Gastrocnemius medialis (tissue), 4 donors: ENCODE results near the gene LRRC3.

Experiments used
- CTCF ChIP-seq, 5 experiments: fragments of 450-650 bp in 3 of 5; fragments of 200-600 bp in 2 of 5; sonication (generic) in 2 of 5; IDR thresholded peaks in 4 of 5; conservative IDR thresholded peaks in 1 of 5; 1 replicate in 4 of 5; 2 replicates in 1 of 5; pipeline ENCODE4 v1.5.1; 2016 to 2019; ENCODE audit warnings: antibody characterized with exemption in 5 of 5, mild to moderate bottlenecking in 3 of 5, moderate library complexity in 3 of 5
- POLR2A ChIP-seq, 2 donors: fragments of 450-650 bp; IDR thresholded peaks; one replicate each; pipeline ENCODE4 v1.6.1; 2017; ENCODE audit warnings: antibody characterized with exemption in 2 of 2, mild to moderate bottlenecking in 2 of 2, moderate library complexity in 2 of 2

GRCh38 chr21:44473915-44474555 is 18.7 kb downstream of the LRRC3 start:
- TF ChIP-seq CTCF (IDR thresholded peaks at IDR 0.05 in 4 of 5, conservative IDR thresholded peaks at IDR 0.05 in 1 of 5) = no peak
- TF ChIP-seq POLR2A (IDR thresholded peaks at IDR 0.05) = no peak
